Astrocyte of the spinal cord (primary cell): ENCODE data around the gene CHRNA10.

ENCODE experiments used
- DNase-seq: peaks from one replicate; pipeline ENCODE4 v3.0.0; 2011; ENCODE audit warnings: low read depth, low spot score
- H3K4me3 ChIP-seq: 2 replicates; pipeline ENCODE4 v1.5.1; 2011; ENCODE audit warnings: low read depth, mild to moderate bottlenecking, low read length, moderate library complexity
- CTCF ChIP-seq: IDR thresholded peaks from 2 replicates; pipeline ENCODE4 v1.5.1; 2012; ENCODE audit warnings: low read depth, mild to moderate bottlenecking, low read length, inconsistent platforms
- in situ Hi-C: cut with HindIII; loops from 2 replicates; pipeline ENCODE4 v1.10.0; 2017; ENCODE audit warnings: low sequenced_read_pairs

The CHRNA10 gene

GRCh38 chr11:3623767-3624458, 47.3 kb downstream of the CHRNA10 start:
- no peak for TF ChIP-seq CTCF
- DNase-seq = no peak
- no peak overlapping the region for H3K4me3 ChIP-seq
- in situ Hi-C loops = no loop called here

GRCh38 chr11:3623121-3623520, 48.1 kb downstream of the CHRNA10 start:
- DNase-seq = no peak
- TF ChIP-seq CTCF = no peak
- in situ Hi-C loops = no loop called here

GRCh38 chr11:3622521-3622920, 48.7 kb downstream of the CHRNA10 start:
- no peak for DNase-seq
- in situ Hi-C loops = no loop called here
- no peak for TF ChIP-seq CTCF
- no peak overlapping the region for H3K4me3 ChIP-seq

More at GRCh38 chr11:3623121-3623520, 48.1 kb downstream of the CHRNA10 start:
- no peak overlapping the region for H3K4me3 ChIP-seq

- no peak for DNase-seq
- no peak overlapping the region for H3K4me3 ChIP-seq
- in situ Hi-C loops = no loop called here
- TF ChIP-seq CTCF = no peak
These were observed 53.2 kb downstream of the CHRNA10 start for GRCh38 chr11:3617990-3618389.

- no peak overlapping the region for H3K4me3 ChIP-seq
- in situ Hi-C loops = no loop called here
- no peak for TF ChIP-seq CTCF
- DNase-seq = no peak
These were observed 54.3 kb downstream of the CHRNA10 start for GRCh38 chr11:3616721-3617460.

- no peak for TF ChIP-seq CTCF
- in situ Hi-C loops = no loop called here
- DNase-seq = no peak
- H3K4me3 ChIP-seq = no peak overlapping the region
These were observed 55.2 kb downstream of the CHRNA10 start for GRCh38 chr11:3615998-3616397.
